Raji (cell line): Measurements from ENCODE around the gene BLOC1S2.

ENCODE experiments used
- POLR2A ChIP-seq: IDR thresholded peaks from 2 replicates; pipeline ENCODE4 v1.6.1; 2011; ENCODE audit warnings: low read depth, low read length, control low read depth; ENCODE audit not compliant: insufficient read depth

Gene BLOC1S2

GRCh38 chr10:100304414-100304813, 17.9 kb upstream of the BLOC1S2 start:
- no peak for TF ChIP-seq POLR2A

- no peak for TF ChIP-seq POLR2A
Measured at GRCh38 chr10:100303724-100304319, 17.3 kb upstream of the BLOC1S2 start.

- TF ChIP-seq POLR2A = no peak
Measured at GRCh38 chr10:100297242-100297641, 10.8 kb upstream of the BLOC1S2 start.

- TF ChIP-seq POLR2A = no peak
Measured at GRCh38 chr10:100293066-100293465, 6.6 kb upstream of the BLOC1S2 start.

- TF ChIP-seq POLR2A = no peak
Measured at GRCh38 chr10:100291356-100291755, 4.9 kb upstream of the BLOC1S2 start.

GRCh38 chr10:100289641-100290040, 3.2 kb upstream of the BLOC1S2 start:
- TF ChIP-seq POLR2A = no peak

DNA sequence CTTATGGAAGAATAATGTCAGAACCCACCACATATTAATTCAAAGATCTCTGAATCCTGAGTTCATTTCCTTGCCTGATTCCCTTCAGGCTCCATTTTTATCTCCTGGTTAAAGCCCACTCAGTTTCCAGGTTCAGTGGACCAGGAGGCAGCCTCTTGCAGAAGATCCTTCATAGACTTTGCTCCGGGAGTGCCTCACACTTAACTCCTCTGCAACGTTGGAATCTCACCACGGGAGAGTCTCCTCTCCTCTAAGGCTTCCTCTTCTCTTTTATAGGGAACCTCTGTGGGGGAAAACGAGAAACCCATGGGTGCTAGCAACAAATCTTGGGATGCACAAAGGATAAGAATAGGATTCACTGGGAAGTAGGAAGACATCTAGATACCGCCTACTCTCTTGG, 1.7 kb upstream of the BLOC1S2 start:
- TF ChIP-seq POLR2A = no peak

DNA sequence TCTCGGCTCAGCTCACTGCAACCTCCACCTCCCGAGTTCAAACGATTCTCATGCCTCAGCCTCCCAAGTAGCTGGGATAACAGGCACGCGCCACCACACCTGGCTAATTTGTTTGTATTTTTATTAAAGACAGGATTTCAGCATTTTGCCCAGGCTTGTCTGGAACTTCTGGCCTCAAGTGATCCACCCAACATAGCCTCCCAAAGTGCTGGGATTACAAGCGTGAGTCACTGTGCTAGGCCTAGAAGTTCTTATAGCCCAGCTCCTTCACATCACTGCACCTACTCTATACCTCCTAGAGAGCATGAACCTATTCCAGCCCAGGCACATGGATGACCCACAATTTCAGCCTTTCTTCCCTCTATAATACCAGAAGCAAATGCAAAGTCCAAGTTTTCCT, 1.3 kb upstream of the BLOC1S2 start:
- TF ChIP-seq POLR2A = no peak

GRCh38 chr10:100282907-100283306, 3.6 kb downstream of the BLOC1S2 start:
- TF ChIP-seq POLR2A = no peak

- TF ChIP-seq POLR2A = peak; percentile 69
Measured at GRCh38 chr10:100267239-100268104, 19.0 kb downstream of the BLOC1S2 start, which contains the start of gene CWF19L1. Gene CWF19L1 (minus strand): TSS chr10:100267638. CDS start chr10:100267593, 45 bp downstream.

DNA sequence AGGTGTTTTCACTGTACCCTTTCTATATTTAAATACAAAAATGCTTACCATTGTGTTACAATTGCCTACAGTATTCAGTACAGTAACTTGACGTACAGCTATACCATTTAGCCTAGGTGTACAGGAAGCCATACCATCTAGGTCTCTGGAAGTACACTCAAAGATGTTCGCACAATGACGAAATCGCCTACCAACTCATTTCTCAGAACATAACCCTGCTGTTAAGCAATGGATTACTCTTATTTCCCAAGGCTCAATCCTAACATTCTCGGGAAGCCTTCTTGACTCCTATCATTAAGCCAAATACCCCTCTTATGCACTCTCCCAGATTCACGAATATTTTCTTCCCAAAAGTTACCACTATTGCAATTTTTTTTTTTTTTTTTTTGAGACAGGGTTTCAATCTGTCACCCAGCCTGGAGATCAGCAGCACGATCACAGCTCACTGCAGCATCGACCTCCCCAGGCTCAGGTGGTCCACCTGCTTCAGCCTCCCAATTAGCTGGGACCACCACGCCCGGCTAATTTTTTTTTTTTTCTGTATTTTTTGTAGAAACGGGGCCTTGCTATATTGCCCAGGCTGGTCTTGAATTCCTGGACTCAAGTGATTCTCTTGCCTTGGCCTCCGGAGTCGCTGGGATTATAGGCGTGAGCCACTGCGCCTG, 20.5 kb downstream of the BLOC1S2 start:
- TF ChIP-seq POLR2A = no peak

- no peak for TF ChIP-seq POLR2A
Measured at GRCh38 chr10:100254191-100254590, 32.3 kb downstream of the BLOC1S2 start.

GRCh38 chr10:100253041-100253440, 33.4 kb downstream of the BLOC1S2 start:
- no peak for TF ChIP-seq POLR2A

GRCh38 chr10:100248820-100249219, 37.7 kb downstream of the BLOC1S2 start:
- TF ChIP-seq POLR2A = no peak

DNA sequence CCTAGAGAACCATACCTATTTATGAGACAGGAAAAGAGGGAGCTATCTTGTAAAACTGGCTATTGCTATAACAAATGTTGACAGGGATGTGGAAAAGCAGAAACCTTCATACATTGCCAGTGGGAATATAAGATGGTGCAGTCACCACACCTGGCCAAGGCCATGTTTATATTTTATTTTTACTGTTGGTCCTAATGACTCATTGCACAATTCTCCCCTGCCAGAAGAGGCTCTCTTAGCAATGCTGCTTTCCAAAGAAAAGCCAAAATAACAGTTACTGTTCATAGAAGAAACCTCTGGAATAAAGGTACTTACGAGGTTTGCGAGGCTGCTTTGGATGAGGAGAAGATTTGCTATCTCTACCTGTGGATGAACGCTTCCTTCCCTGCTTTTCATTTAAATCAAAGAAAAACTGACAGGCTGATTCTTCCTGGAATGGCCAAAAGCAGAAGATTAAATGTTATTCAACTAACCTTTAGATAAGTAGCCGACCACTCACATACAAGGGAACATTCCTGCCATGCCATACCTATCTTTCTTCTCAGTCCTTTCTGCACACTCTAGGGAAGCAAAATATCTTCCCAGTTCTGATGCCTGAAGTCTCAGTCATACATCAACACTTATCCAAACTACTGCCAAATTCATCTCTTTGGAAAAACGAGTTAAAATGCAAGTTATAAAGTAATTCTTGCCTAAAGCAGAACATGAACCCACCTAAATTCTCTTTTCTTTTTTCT, 40.8 kb downstream of the BLOC1S2 start:
- TF ChIP-seq POLR2A = no peak

DNA sequence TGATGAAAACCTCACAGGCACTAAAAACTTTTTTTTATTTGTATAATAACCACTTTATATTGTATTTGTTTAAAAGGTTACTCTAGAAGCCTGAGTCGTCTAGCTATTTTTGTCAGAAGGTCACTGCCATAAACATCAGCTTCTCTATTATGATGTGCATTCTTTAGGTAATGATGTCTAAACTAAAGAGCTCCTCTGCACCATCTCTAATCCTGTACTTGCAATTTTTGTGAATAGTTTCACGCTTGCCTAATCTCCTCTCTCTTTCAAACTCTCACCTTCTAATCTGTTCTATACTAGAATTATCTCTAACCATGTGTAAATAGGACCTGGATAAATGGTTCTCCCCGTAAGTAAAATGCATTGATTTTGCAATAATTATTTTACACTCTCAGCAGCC, 46.6 kb downstream of the BLOC1S2 start:
- TF ChIP-seq POLR2A = no peak

GRCh38 chr10:100238429-100238828, 48.1 kb downstream of the BLOC1S2 start:
- TF ChIP-seq POLR2A = no peak
